Spinal cord (tissue), 10 donors: ENCODE measurements around the gene FYCO1. TPM values are rescaled to one million over a fixed set of nuclear protein-coding genes. Genes with fewer than 3 reads are reported as not detected.
"Not testable (repeated sequence)": the region's sequence is repeated elsewhere in the genome, so short reads cannot be mapped to it uniquely, and the experiment has no call there.

ENCODE experiments used
- DNase-seq, 6 donors: peaks; one replicate each; pipeline versions ENCODE4 v3.0.0 to v3.0.0-alpha.2; 2013 to 2015; ENCODE audit warnings: low spot score in 6 of 6, low read depth in 4 of 6
- H3K27ac ChIP-seq: one replicate; pipeline ENCODE4 v1.5.1; 2013; ENCODE audit warnings: low read depth, low read length, control low read depth
- H3K27me3 ChIP-seq: one replicate; pipeline ENCODE4 v1.6.1; 2013; ENCODE audit warnings: low read length; ENCODE audit not compliant: control insufficient read depth, insufficient read depth
- H3K36me3 ChIP-seq: one replicate; pipeline ENCODE4 v1.6.1; 2013; ENCODE audit warnings: low read length; ENCODE audit not compliant: control insufficient read depth, insufficient read depth
- H3K4me1 ChIP-seq: one replicate; pipeline ENCODE4 v1.6.1; 2013; ENCODE audit warnings: low read length; ENCODE audit not compliant: control insufficient read depth, insufficient read depth
- H3K4me3 ChIP-seq: one replicate; pipeline ENCODE4 v1.5.1; 2013; ENCODE audit warnings: low read depth, low read length, control low read depth
- H3K9me3 ChIP-seq: one replicate; pipeline ENCODE4 v1.6.1; 2013; ENCODE audit warnings: low read length; ENCODE audit not compliant: control insufficient read depth, insufficient read depth
- WGBS: methylation state at CpG from one replicate; pipeline ENCODE4 v1.1.5; 2013; ENCODE audit warnings: missing lambda C conversion rate; ENCODE audit not compliant: insufficient coverage; 5-methylcytosine and 5-hydroxymethylcytosine counted together
- polyA plus RNA-seq, 2 donors: library from polyadenylated mRNA; unstranded; fragments of 120-200 nt; gene quantifications; one replicate each; pipeline ENCODE4 v1.2.1, GENCODE V29; 2013; ENCODE audit not compliant: insufficient read length in 2 of 2
- total RNA-seq, 2 donors: library from RNA; depleted of rRNA in 1 of 2; stranded (reverse); fragments of 120-200 nt in 1 of 2; fragments of >200 nt in 1 of 2; gene quantifications; one replicate each; pipeline versions ENCODE4 v1.2.3 to v1.2.4, GENCODE V29; 2013 to 2014
- donor health status: healthy.

FYCO1 gene
- total and polyA plus RNA-seq, 4 donors, result 6.6 to 16.0 (median 8.1) TPM

DNA sequence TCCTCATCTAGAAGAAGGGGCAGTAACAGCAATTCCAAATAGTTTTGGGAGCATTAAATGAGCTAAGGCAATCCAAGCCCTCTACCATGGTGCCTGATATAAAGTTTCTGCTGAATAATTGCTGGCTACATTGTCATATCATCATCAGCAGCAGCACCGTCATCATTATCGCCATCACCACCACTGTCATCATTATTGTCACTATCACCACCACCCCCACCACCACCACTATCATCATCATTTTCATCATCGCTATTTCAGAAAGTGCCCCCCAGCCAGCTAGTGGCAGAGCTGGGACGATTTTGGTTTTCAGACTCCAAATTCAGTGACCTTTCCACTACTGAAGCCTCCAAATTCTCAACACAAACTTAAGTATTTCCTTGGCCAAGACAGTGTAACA is 16.6 kb upstream of the FYCO1 start:
- 88% methylated on average over 4 of the region's 4 CpGs for WGBS
- DNase-seq, result no peak
- no peaks in the 10 kb centered on the region for H3K27me3 ChIP-seq
- no peaks in the 10 kb centered on the region for H3K36me3 ChIP-seq
- H3K4me3 ChIP-seq, result no peak overlapping the region
- H3K9me3 ChIP-seq, result no peaks in the 10 kb centered on the region
- no peak overlapping the region for H3K27ac ChIP-seq
- no peaks in the 10 kb centered on the region for H3K4me1 ChIP-seq

DNA sequence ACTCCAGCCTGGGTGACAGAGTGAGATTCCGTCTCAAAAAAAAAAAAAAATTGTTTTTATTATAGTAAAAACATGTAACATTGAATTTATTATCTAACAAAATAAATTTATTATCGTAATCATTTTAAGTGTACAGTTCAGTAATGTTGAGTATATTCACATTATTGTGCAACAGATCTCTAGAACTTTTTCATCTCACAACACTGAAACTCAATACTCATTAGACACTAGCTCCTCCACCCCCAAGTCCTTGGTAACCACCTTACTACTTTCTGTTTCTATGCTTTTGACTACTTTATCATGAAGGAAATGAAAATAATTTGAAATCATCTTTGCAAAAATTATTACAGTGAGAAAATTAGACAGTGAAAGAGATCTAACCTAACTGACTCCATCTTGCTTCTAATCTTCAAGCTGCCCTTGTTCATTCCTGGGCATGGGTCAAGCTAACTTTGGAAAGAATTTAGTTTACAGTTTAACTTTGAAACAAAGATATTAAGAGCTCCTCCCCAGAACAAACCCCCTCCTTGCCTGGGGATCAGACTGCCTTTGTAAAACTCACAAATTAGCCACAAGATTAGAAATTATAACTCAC is 15.0 kb upstream of the FYCO1 start:
- no peak for DNase-seq

GRCh38 chr3:46008058-46008457 is 12.4 kb upstream of the FYCO1 start:
- H3K27ac ChIP-seq, result no peak overlapping the region
- H3K27me3 ChIP-seq, result no peaks in the 10 kb centered on the region
- no peak for DNase-seq
- no peak overlapping the region for H3K4me3 ChIP-seq
- H3K9me3 ChIP-seq, result no peaks in the 10 kb centered on the region
- 92% methylated on average over 5 of the region's 6 CpGs for WGBS
- H3K36me3 ChIP-seq, result no peaks in the 10 kb centered on the region
- H3K4me1 ChIP-seq, result no peaks in the 10 kb centered on the region

More for the DNA sequence above, 15.0 kb upstream of the FYCO1 start:
- Histone ChIP-seq H3K4me3 (no peak overlapping the region), H3K4me1 (no peaks in the 10 kb centered on the region), H3K27me3 (no peaks in the 10 kb centered on the region), H3K27ac (no peak overlapping the region), H3K36me3 (no peaks in the 10 kb centered on the region), H3K9me3 (no peaks in the 10 kb centered on the region)
- no CpG with 5 or more reads among the region's 2 CpGs for WGBS

DNA sequence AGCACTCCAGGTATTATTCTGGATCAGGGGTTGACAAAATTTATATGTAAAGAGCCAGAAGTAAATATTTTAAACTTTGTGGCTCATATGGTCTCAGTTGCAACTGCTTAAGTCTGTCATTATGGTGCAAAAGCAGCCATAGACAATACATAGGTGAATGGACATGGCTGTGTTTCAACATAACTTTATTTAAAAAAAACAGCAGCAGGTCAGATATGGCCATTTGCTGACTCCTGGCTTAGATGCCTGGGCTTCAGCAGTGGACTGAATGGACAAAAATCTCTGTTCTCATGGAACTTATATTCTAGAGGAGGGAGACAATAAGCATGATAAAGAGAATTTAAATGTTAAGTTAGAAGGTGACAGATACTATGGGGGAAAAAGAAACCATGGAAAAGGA is 11.7 kb upstream of the FYCO1 start:
- Histone ChIP-seq H3K9me3 (no peaks in the 10 kb centered on the region), H3K36me3 (no peaks in the 10 kb centered on the region), H3K27me3 (no peaks in the 10 kb centered on the region), H3K4me3 (no peak overlapping the region), H3K4me1 (no peaks in the 10 kb centered on the region), H3K27ac (no peak overlapping the region)
- no peak for DNase-seq

- H3K9me3 ChIP-seq, result no peaks in the 10 kb centered on the region
- no peak for DNase-seq
- 81% methylated on average over 3 of the region's 5 CpGs for WGBS
- no peak overlapping the region for H3K27ac ChIP-seq
- no peaks in the 10 kb centered on the region for H3K36me3 ChIP-seq
- no peak overlapping the region for H3K4me3 ChIP-seq
- no peaks in the 10 kb centered on the region for H3K27me3 ChIP-seq
- no peaks in the 10 kb centered on the region for H3K4me1 ChIP-seq
These were observed 10.8 kb upstream of the FYCO1 start for GRCh38 chr3:46006238-46007032.

- not testable (repeated sequence) for H3K27ac ChIP-seq, H3K4me1 ChIP-seq
These were observed 8.1 kb upstream of the FYCO1 start for GRCh38 chr3:46003706-46004105.

DNA sequence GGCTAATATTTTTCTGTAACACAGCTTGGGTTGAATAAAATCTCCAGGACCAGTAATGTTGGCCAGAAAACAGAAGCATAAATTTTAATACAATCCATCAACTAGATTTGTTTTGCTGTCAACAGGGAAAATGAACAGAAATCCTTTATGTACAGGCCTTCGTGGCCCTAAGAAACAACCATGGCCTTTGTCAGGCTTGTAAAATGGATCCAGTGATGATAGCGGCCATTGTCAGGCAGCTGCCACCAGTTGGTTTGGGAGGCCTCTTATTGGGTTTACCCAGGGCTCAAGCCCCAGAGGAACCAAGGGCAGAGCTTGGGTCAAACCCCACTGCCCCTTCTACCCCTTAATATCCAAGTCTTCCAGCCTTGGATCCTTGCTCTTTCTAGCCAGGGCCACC is 5.6 kb upstream of the FYCO1 start:
- peak in 1 of 6 donors; percentile 20 for DNase-seq
- H3K4me3 ChIP-seq, result no peak overlapping the region
- H3K36me3 ChIP-seq, result no peaks in the 10 kb centered on the region
- H3K9me3 ChIP-seq, result no peaks in the 10 kb centered on the region
- no peaks in the 10 kb centered on the region for H3K27me3 ChIP-seq
- H3K4me1 ChIP-seq, result no peaks in the 10 kb centered on the region
- no peak overlapping the region for H3K27ac ChIP-seq
- 85% methylated on average over 2 of the region's 2 CpGs for WGBS

More at GRCh38 chr3:46003706-46004105, 8.1 kb upstream of the FYCO1 start:
- not testable (repeated sequence) for H3K4me3 ChIP-seq, DNase-seq, H3K27me3 ChIP-seq, H3K36me3 ChIP-seq, H3K9me3 ChIP-seq

DNA sequence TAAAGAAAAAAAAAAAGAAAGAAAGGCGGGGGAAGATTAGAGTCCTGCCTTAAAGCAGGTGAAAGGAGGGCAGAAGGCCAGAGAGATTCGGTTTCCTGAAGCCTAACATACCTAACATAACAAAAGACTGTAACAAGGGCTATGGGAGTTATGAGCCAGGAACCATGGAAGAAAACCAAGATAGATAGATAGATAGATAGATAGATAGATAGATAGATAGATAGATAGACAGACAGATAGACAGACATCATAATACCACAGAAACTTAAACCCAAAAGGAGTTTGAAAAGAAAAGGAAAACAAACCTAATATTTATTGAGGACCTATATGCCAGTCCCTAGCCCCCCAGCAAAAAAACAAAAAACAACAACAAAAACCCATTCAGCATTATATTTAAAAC is 2.3 kb upstream of the FYCO1 start:
- no peaks in the 10 kb centered on the region for H3K27me3 ChIP-seq
- no CpG with 5 or more reads among the region's 2 CpGs for WGBS
- H3K4me3 ChIP-seq, result no peak overlapping the region
- H3K9me3 ChIP-seq, result no peaks in the 10 kb centered on the region
- no peak overlapping the region for H3K27ac ChIP-seq
- DNase-seq, result no peak
- H3K4me1 ChIP-seq, result peaks cover 11% of the 10 kb centered on the region
- H3K36me3 ChIP-seq, result no peaks in the 10 kb centered on the region

- not testable (repeated sequence) for DNase-seq, H3K27ac ChIP-seq, H3K36me3 ChIP-seq, H3K4me3 ChIP-seq, H3K27me3 ChIP-seq, H3K9me3 ChIP-seq
- 97% methylated on average over 13 of the region's 19 CpGs for WGBS
- peaks cover 11% of the 10 kb centered on the region for H3K4me1 ChIP-seq
These were observed 1.9 kb upstream of the FYCO1 start for GRCh38 chr3:45997499-45997898.
